Natural killer cell (primary cell): ENCODE results near the gene ACADL. TPM values are rescaled to one million over a fixed set of nuclear protein-coding genes. Genes with fewer than 3 reads are reported as not detected.

Experiments used
- ATAC-seq, 3 donors: fragments of 150-1000 bp in 2 of 3; fragments of 200-7000 bp in 1 of 3; cut with Tn5 transposase; 1 replicate in 1 of 3; 2 replicates in 2 of 3; pipeline ENCODE4 v1.10.0; 2021; ENCODE audit warnings: mild to moderate bottlenecking in 2 of 3, moderate library complexity in 2 of 3
- DNase-seq, 2 donors: peaks; one replicate each; pipeline versions ENCODE4 v3.0.0 to v3.0.0-alpha.2; 2013 to 2021; ENCODE audit warnings: mixed read lengths in 1 of 2
- H3K27ac ChIP-seq: one replicate; pipeline ENCODE4 v1.5.1; 2013; ENCODE audit warnings: mild to moderate bottlenecking, low read length
- H3K27me3 ChIP-seq: one replicate; pipeline ENCODE4 v1.6.1; 2013; ENCODE audit warnings: low read length; ENCODE audit not compliant: control insufficient read depth, insufficient read depth
- H3K36me3 ChIP-seq: one replicate; pipeline ENCODE4 v1.6.1; 2013; ENCODE audit warnings: low read length; ENCODE audit not compliant: control insufficient read depth, insufficient read depth
- H3K4me1 ChIP-seq: one replicate; pipeline ENCODE4 v1.6.1; 2013; ENCODE audit warnings: low read length; ENCODE audit not compliant: control insufficient read depth, insufficient read depth
- H3K4me3 ChIP-seq: one replicate; pipeline ENCODE4 v1.5.1; 2013; ENCODE audit warnings: low read length
- H3K9me3 ChIP-seq: one replicate; pipeline ENCODE4 v1.6.1; 2013; ENCODE audit warnings: low read length; ENCODE audit not compliant: control insufficient read depth, insufficient read depth
- H3K27ac Mint-ChIP-seq, 2 donors: one replicate each; pipeline ENCODE4 v1.8.0; 2022; ENCODE audit warnings: mild to moderate bottlenecking in 2 of 2, mixed read lengths in 2 of 2, moderate library complexity in 1 of 2
- H3K27me3 Mint-ChIP-seq, 2 donors: one replicate each; pipeline ENCODE4 v1.8.0; 2022; ENCODE audit warnings: low read depth in 2 of 2, mixed read lengths in 2 of 2
- H3K36me3 Mint-ChIP-seq: one replicate; pipeline ENCODE4 v1.8.0; 2022; ENCODE audit warnings: mixed read lengths
- H3K4me1 Mint-ChIP-seq, 2 donors: one replicate each; pipeline ENCODE4 v1.8.0; 2022; ENCODE audit warnings: mixed read lengths in 2 of 2
- H3K4me3 Mint-ChIP-seq: one replicate; pipeline ENCODE4 v1.8.0; 2022; ENCODE audit warnings: mild to moderate bottlenecking, moderate library complexity, mixed read lengths
- H3K9me3 Mint-ChIP-seq, 2 donors: one replicate each; pipeline ENCODE4 v1.8.0; 2022; ENCODE audit warnings: mixed read lengths in 2 of 2
- WGBS: methylation state at CpG from one replicate; pipeline ENCODE4 v1.1.7; 2013; ENCODE audit warnings: missing lambda C conversion rate; ENCODE audit not compliant: insufficient coverage; 5-methylcytosine and 5-hydroxymethylcytosine counted together
- intact Hi-C: fragments of 100-400 bp; cut with micrococcal nuclease; formaldehyde crosslinking; loops from one replicate; pipeline ENCODE4 v1.14.2; 2022
- total RNA-seq, 4 donors: library from RNA; stranded (reverse); fragments of 120-200 nt in 1 of 4; gene quantifications; one replicate each; pipeline versions ENCODE4 v1.2.3 to v1.2.4, GENCODE V29; 2013 to 2022
- TF ChIP-seq, protein P1 (sequence below): fragments of 200-600 bp; IDR thresholded peaks from one replicate; pipeline ENCODE4 v1.8.0; 2022; ENCODE audit warnings: antibody characterized with exemption

The ACADL gene
- total RNA-seq, 3 donors from 2014 or later (not counting 1 experiment from before 2014, with no cell fraction given): not detected

DNA sequence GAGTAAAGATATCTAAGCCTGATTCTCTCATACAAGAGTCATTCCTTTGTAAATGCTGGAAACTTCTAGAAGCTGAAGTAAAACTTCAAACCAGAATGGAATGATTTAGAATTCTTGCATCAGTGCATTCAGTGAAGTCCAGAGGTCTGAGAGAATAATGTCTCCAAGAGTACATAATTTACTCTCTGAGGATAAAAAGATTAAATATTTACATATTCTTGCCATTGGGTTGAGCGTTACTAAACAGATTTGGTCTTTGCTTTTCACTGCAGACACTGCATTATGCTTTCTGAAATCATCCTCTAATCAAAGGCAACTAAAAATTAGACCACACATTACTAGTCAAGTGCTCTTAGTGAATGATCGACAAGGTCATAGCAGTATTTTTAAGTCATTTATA lies 27.5 kb downstream of the ACADL start:
- H3K4me3 ChIP-seq: no peak overlapping the region
- Mint-ChIP-seq H3K4me1 (no peaks in the 10 kb centered on the region), H3K27me3 (peaks cover 7 to 12% of the 10 kb centered on the region in 2 donors), H3K36me3 (no peaks in the 10 kb centered on the region), H3K27ac (no peak overlapping the region), H3K9me3 (no peaks in the 10 kb centered on the region), H3K4me3 (no peak overlapping the region)
- TF ChIP-seq, protein P1, sequence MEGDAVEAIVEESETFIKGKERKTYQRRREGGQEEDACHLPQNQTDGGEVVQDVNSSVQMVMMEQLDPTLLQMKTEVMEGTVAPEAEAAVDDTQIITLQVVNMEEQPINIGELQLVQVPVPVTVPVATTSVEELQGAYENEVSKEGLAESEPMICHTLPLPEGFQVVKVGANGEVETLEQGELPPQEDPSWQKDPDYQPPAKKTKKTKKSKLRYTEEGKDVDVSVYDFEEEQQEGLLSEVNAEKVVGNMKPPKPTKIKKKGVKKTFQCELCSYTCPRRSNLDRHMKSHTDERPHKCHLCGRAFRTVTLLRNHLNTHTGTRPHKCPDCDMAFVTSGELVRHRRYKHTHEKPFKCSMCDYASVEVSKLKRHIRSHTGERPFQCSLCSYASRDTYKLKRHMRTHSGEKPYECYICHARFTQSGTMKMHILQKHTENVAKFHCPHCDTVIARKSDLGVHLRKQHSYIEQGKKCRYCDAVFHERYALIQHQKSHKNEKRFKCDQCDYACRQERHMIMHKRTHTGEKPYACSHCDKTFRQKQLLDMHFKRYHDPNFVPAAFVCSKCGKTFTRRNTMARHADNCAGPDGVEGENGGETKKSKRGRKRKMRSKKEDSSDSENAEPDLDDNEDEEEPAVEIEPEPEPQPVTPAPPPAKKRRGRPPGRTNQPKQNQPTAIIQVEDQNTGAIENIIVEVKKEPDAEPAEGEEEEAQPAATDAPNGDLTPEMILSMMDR: no peak
- peaks cover 2% of the 10 kb centered on the region for H3K27me3 ChIP-seq
- ATAC-seq: no peak
- no peak for DNase-seq
- WGBS: 100% methylated on average over 1 of the region's 2 CpGs
- H3K9me3 ChIP-seq: no peaks in the 10 kb centered on the region
- no peaks in the 10 kb centered on the region for H3K4me1 ChIP-seq
- no peak overlapping the region for H3K27ac ChIP-seq
- intact Hi-C loops: loop anchor here (5.0 kb wide), 2 partner anchors 125 to 1825 kb away; no protein-coding TSS in a partner anchor
- H3K36me3 ChIP-seq: no peaks in the 10 kb centered on the region

- Histone ChIP-seq H3K27ac (no peak overlapping the region), H3K4me3 (no peak overlapping the region), H3K9me3 (no peaks in the 10 kb centered on the region), H3K27me3 (peaks cover 2% of the 10 kb centered on the region), H3K36me3 (no peaks in the 10 kb centered on the region), H3K4me1 (no peaks in the 10 kb centered on the region)
- 57% methylated on average over 7 of the region's 8 CpGs for WGBS
- H3K4me3 Mint-ChIP-seq: no peak overlapping the region
- H3K9me3 Mint-ChIP-seq: no peaks in the 10 kb centered on the region
- H3K27ac Mint-ChIP-seq: no peak overlapping the region
- DNase-seq (peak in 1 of 2 donors; percentile 75), ATAC-seq (peak in 2 of 3 donors; percentile 40 to 43)
- H3K27me3 Mint-ChIP-seq: peaks cover 0 to 1% of the 10 kb centered on the region in 2 donors
- intact Hi-C loops: loop anchor here (1.0 to 5.0 kb wide), 3 partner anchors 123 to 1823 kb away; no protein-coding TSS in a partner anchor
- TF ChIP-seq, protein P1: peak; percentile 78
- H3K4me1 Mint-ChIP-seq: no peaks in the 10 kb centered on the region
- no peaks in the 10 kb centered on the region for H3K36me3 Mint-ChIP-seq
These were observed 30.0 kb downstream of the ACADL start for GRCh38 chr2:210195101-210195852.

DNA sequence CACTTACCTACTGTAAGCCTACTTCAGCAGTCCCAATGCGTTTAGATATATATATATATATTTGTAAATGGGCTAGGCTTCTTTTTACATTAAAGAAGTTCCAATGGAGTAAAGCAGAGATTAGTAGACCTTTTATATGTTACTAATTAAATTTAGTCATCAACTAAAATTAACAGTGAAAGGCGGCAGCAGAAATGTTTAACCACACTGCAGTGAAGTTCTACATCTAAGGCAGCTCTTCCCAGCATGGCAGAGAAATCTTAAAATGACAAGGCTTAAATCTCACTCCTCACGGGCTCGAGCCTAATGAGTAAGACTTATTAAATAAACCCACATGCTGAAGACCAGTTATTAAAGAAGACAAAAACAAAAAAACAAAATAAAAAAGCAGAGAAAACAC lies 34.9 kb downstream of the ACADL start:
- Mint-ChIP-seq H3K36me3 (peaks cover 13% of the 10 kb centered on the region), H3K9me3 (peaks cover 3 to 5% of the 10 kb centered on the region in 2 donors), H3K4me1 (no peaks in the 10 kb centered on the region), H3K4me3 (no peak overlapping the region), H3K27ac (no peak overlapping the region), H3K27me3 (no peaks in the 10 kb centered on the region)
- TF ChIP-seq, protein P1: no peak
- Histone ChIP-seq H3K4me3 (no peak overlapping the region), H3K27ac (no peak overlapping the region), H3K4me1 (no peaks in the 10 kb centered on the region), H3K9me3 (no peaks in the 10 kb centered on the region), H3K27me3 (peaks cover 2% of the 10 kb centered on the region), H3K36me3 (no peaks in the 10 kb centered on the region)
- ATAC-seq (no peak), DNase-seq (no peak)
- intact Hi-C loops: no loop called here
- 94% methylated on average over 3 of the region's 4 CpGs for WGBS
